A673 (cell line): ENCODE measurements around the gene WHRN. TPM values are rescaled to one million over a fixed set of nuclear protein-coding genes. Genes with fewer than 3 reads are reported as not detected.

Experiments used
- BruUV-seq: library from RNA; stranded (reverse); fragments of 400-500 nt; replicated peaks from 2 replicates; lab custom pipeline; 2021; lab: Mats Ljungman, UMichigan
- CTCF ChIA-PET: fragments of 300-600 bp; sonication (Branson Sonifier 250); formaldehyde crosslinking; loops from one replicate; lab custom pipeline; 2022; ENCODE audit warnings: antibody characterized with exemption; lab: Charles Lee
- POLR2A ChIA-PET: fragments of 300-600 bp; sonication (Branson Sonifier 250); formaldehyde crosslinking; loops from one replicate; lab custom pipeline; 2022; ENCODE audit warnings: antibody characterized with exemption; ENCODE audit not compliant: low non-redundant PET; lab: Charles Lee
- DNase-seq: peaks from one replicate; pipeline ENCODE4 v3.0.0-alpha.2; 2015; ENCODE audit warnings: low spot score
- H3K27ac ChIP-seq: fragments of 200-600 bp; sonication (generic); 2 replicates; pipeline ENCODE4 v1.5.1; 2016; ENCODE audit warnings: mixed run types, low read depth, mild to moderate bottlenecking, mixed read lengths, antibody characterized with exemption, low read length; ENCODE audit not compliant: poor library complexity, severe bottlenecking
- H3K27me3 ChIP-seq: fragments of 200-600 bp; sonication (generic); replicated peaks from 2 replicates; pipeline ENCODE4 v1.6.1; 2017; ENCODE audit warnings: mixed run types, low read depth, mild to moderate bottlenecking, mixed read lengths, antibody characterized with exemption, low read length; ENCODE audit not compliant: insufficient read depth, poor library complexity
- H3K36me3 ChIP-seq: fragments of 200-600 bp; sonication (generic); 2 replicates; pipeline ENCODE4 v1.6.1; 2016; ENCODE audit warnings: mixed run types, mild to moderate bottlenecking, mixed read lengths, antibody characterized with exemption, low read length; ENCODE audit not compliant: insufficient read depth, poor library complexity, severe bottlenecking
- H3K4me1 ChIP-seq: fragments of 200-600 bp; sonication (generic); 2 replicates; pipeline ENCODE4 v1.6.1; 2017; ENCODE audit warnings: mixed run types, mild to moderate bottlenecking, mixed read lengths, antibody characterized with exemption, low read length; ENCODE audit not compliant: insufficient read depth, poor library complexity, severe bottlenecking
- H3K4me3 ChIP-seq: fragments of 200-600 bp; sonication (generic); 2 replicates; pipeline ENCODE4 v1.5.1; 2016; ENCODE audit warnings: low read depth, mixed run types, mild to moderate bottlenecking, mixed read lengths, low read length; ENCODE audit not compliant: poor library complexity, severe bottlenecking
- H3K9me3 ChIP-seq: fragments of 200-600 bp; sonication (generic); 2 replicates; pipeline ENCODE4 v1.6.1; 2016; ENCODE audit warnings: mixed run types, low read depth, mild to moderate bottlenecking, mixed read lengths, antibody characterized with exemption, low read length; ENCODE audit not compliant: poor library complexity, severe bottlenecking
- EZH2 ChIP-seq: fragments of 200-600 bp; sonication (generic); IDR thresholded peaks from 2 replicates; pipeline ENCODE4 v1.6.1; 2017; ENCODE audit warnings: borderline replicate concordance, low read depth, mild to moderate bottlenecking, mixed read lengths, antibody characterized with exemption, low read length; ENCODE audit not compliant: poor library complexity, severe bottlenecking
- intact Hi-C: fragments of 100-400 bp; cut with micrococcal nuclease; formaldehyde crosslinking; loops from one replicate; pipeline ENCODE4 v1.10.0; 2022; ENCODE audit not compliant: unreplicated experiment
- total RNA-seq: library from RNA; stranded (reverse); gene quantifications from 2 replicates; pipeline ENCODE4 v1.2.3, GENCODE V29; 2021
- TF ChIP-seq, protein P1 (sequence below): fragments of 300-800, 200-600 bp; sonication (generic); conservative IDR thresholded peaks from 2 replicates; pipeline ENCODE4 v1.5.1; 2017; ENCODE audit warnings: low read depth, mild to moderate bottlenecking, antibody characterized with exemption, low read length, moderate library complexity, mixed read lengths

The WHRN gene
- total RNA-seq, 1 experiment from 2014 or later = 9.1 TPM

DNA sequence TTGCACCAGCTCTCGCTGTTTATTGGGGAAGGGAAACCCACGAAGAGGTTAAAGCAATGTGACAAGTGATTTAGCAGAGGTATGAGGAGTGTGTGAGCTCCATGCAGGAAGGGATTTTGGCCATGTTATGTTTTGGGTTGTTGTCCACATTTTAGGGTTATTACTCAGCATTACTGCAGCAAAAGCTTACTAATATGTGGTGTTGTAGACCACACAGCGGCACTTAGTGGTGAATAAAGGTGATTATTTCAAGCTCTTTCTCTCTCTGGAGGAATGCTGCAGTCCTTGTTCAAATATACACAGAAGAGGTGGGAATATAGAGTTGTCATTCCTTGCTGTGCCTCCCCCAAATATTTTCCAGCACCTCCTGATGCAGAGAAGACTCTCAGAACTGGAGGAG, 87.8 kb downstream of the WHRN start:
- no peak for TF ChIP-seq EZH2
- TF ChIP-seq, protein P1, sequence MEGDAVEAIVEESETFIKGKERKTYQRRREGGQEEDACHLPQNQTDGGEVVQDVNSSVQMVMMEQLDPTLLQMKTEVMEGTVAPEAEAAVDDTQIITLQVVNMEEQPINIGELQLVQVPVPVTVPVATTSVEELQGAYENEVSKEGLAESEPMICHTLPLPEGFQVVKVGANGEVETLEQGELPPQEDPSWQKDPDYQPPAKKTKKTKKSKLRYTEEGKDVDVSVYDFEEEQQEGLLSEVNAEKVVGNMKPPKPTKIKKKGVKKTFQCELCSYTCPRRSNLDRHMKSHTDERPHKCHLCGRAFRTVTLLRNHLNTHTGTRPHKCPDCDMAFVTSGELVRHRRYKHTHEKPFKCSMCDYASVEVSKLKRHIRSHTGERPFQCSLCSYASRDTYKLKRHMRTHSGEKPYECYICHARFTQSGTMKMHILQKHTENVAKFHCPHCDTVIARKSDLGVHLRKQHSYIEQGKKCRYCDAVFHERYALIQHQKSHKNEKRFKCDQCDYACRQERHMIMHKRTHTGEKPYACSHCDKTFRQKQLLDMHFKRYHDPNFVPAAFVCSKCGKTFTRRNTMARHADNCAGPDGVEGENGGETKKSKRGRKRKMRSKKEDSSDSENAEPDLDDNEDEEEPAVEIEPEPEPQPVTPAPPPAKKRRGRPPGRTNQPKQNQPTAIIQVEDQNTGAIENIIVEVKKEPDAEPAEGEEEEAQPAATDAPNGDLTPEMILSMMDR = no peak
- ChIA-PET POLR2A (no interaction called here), CTCF (no interaction called here)
- peaks cover under 1% of the 10 kb centered on the region for H3K4me1 ChIP-seq
- no peaks in the 10 kb centered on the region for H3K36me3 ChIP-seq
- no TSS peak for BruUV-seq
- intact Hi-C loops = no loop called here
- no peak for DNase-seq
- no peak overlapping the region for H3K27ac ChIP-seq
- no peaks in the 10 kb centered on the region for H3K9me3 ChIP-seq
- H3K4me3 ChIP-seq = no peak overlapping the region
- no peaks in the 10 kb centered on the region for H3K27me3 ChIP-seq

DNA sequence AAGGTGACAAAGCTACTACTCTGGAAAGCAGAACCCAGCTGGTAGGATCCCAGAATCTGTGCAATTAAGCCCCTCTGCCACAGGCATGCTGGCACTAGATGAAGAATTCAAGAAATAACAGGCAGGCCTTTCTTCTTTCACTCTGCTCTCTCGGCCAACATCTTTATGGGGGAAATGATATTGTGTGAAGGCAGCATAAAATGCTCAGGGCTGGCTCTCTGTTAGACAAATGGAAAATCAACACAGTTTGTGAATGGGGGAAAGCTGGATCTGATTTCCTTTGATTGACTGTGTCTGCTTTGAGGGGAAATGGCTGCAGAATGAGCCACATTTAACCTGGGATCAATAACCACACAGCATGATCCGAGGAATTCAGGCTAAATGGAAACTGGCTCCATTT, 88.4 kb downstream of the WHRN start:
- no peak for DNase-seq
- no peak for TF ChIP-seq EZH2
- TF ChIP-seq, protein P1 = no peak
- H3K4me3 ChIP-seq = no peak overlapping the region
- ChIA-PET POLR2A (no interaction called here), CTCF (no interaction called here)
- no peak overlapping the region for H3K27ac ChIP-seq
- no TSS peak for BruUV-seq
- intact Hi-C loops = no loop called here
- no peaks in the 10 kb centered on the region for H3K36me3 ChIP-seq
- H3K27me3 ChIP-seq = no peaks in the 10 kb centered on the region
- no peaks in the 10 kb centered on the region for H3K9me3 ChIP-seq
- no peaks in the 10 kb centered on the region for H3K4me1 ChIP-seq

DNA sequence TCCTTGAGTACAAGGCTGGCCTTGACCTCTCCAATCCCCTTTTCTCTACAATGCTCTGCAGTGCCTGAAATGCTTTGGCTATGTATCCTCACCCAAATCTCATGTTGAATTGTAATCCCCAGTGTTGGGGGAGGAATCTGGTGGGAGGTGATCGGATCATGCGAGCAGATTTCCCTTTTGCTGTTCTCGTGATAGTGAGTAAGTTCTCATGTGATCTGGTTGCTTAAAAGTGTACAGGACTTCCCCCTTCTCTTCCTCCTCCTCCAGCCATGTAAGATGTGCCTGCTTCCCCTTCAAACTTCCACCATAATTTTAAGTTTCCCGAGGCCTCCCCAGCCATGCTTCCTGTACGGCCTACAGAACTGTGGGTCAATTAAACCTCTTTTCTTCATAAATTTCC, 89.0 kb downstream of the WHRN start:
- Histone ChIP-seq H3K4me3 (no peak overlapping the region), H3K4me1 (no peaks in the 10 kb centered on the region), H3K9me3 (no peaks in the 10 kb centered on the region), H3K27me3 (no peaks in the 10 kb centered on the region), H3K36me3 (no peaks in the 10 kb centered on the region), H3K27ac (no peak overlapping the region)
- ChIA-PET POLR2A (no interaction called here), CTCF (interaction anchor here (0.6 kb wide), 1 partner anchor 86 kb away, joined by 3 read pairs; no protein-coding TSS in a partner anchor)
- intact Hi-C loops = no loop called here
- no peak for DNase-seq
- no TSS peak for BruUV-seq
- TF ChIP-seq, protein P1 = no peak
- TF ChIP-seq EZH2 = no peak
